ENCODE results near the gene PANK1.
"Not testable (repeated sequence)": the region's sequence is repeated elsewhere in the genome, so short reads cannot be mapped to it uniquely, and the experiment has no call there.

Gene PANK1

GRCh38 chr10:89566095-89566950 lies 78.7 kb downstream of the PANK1 start:
- no peak for DNase-seq

- no peak for DNase-seq
Observed at GRCh38 chr10:89565180-89565579, 79.9 kb downstream of the PANK1 start.

- DNase-seq, result no peak
Observed at GRCh38 chr10:89563861-89564478, 81.1 kb downstream of the PANK1 start.

- DNase-seq, result no peak
Observed at GRCh38 chr10:89563311-89563710, 81.7 kb downstream of the PANK1 start.

GRCh38 chr10:89556600-89556999 lies 88.4 kb downstream of the PANK1 start:
- no peak for DNase-seq

- no peak for DNase-seq
Observed at GRCh38 chr10:89555688-89556445, 89.2 kb downstream of the PANK1 start.

- no peak for DNase-seq
Observed at GRCh38 chr10:89554433-89554832, 90.6 kb downstream of the PANK1 start.

GRCh38 chr10:89553064-89553734 lies 91.8 kb downstream of the PANK1 start:
- no peak for DNase-seq

- no peak for DNase-seq
Observed at GRCh38 chr10:89552213-89552612, 92.8 kb downstream of the PANK1 start.

- no peak for DNase-seq
Observed at GRCh38 chr10:89550509-89550908, 94.5 kb downstream of the PANK1 start.

GRCh38 chr10:89549510-89549909 lies 95.5 kb downstream of the PANK1 start:
- DNase-seq, result no peak

GRCh38 chr10:89548673-89549072 lies 96.4 kb downstream of the PANK1 start:
- no peak for DNase-seq

GRCh38 chr10:89547853-89548513 lies 97.1 kb downstream of the PANK1 start:
- no peak for DNase-seq

- not testable (repeated sequence) for DNase-seq
Observed at GRCh38 chr10:89546651-89547050, 98.4 kb downstream of the PANK1 start.

GRCh38 chr10:89543841-89544240 lies 101.2 kb downstream of the PANK1 start:
- no peak for DNase-seq

- no peak for DNase-seq
Observed at GRCh38 chr10:89540420-89540949, 104.6 kb downstream of the PANK1 start.

- DNase-seq, result no peak
Observed at GRCh38 chr10:89537364-89537763, 107.7 kb downstream of the PANK1 start.

GRCh38 chr10:89536013-89536354 lies 109.1 kb downstream of the PANK1 start:
- no peak for DNase-seq

- DNase-seq, result no peak
Observed at GRCh38 chr10:89535171-89536012, 109.7 kb downstream of the PANK1 start, which contains the start of gene SLC16A12. Gene SLC16A12 (minus strand): TSS chr10:89535594. CDS start chr10:89462578, 73,016 bp downstream.

- DNase-seq, result no peak
Observed at GRCh38 chr10:89534826-89535166, 110.2 kb downstream of the PANK1 start.

Measured in 8988T (cell line).